GM21786 (cell line): ENCODE data around the gene SYNC.
"Not testable (repeated sequence)": the region's sequence is repeated elsewhere in the genome, so short reads cannot be mapped to it uniquely, and the experiment has no call there.

ENCODE experiments used
- ATAC-seq: cut with Tn5 transposase; IDR thresholded peaks from one replicate; pipeline ENCODE4 v1.9.1; 2021; ENCODE audit not compliant: unreplicated experiment

Gene SYNC

DNA sequence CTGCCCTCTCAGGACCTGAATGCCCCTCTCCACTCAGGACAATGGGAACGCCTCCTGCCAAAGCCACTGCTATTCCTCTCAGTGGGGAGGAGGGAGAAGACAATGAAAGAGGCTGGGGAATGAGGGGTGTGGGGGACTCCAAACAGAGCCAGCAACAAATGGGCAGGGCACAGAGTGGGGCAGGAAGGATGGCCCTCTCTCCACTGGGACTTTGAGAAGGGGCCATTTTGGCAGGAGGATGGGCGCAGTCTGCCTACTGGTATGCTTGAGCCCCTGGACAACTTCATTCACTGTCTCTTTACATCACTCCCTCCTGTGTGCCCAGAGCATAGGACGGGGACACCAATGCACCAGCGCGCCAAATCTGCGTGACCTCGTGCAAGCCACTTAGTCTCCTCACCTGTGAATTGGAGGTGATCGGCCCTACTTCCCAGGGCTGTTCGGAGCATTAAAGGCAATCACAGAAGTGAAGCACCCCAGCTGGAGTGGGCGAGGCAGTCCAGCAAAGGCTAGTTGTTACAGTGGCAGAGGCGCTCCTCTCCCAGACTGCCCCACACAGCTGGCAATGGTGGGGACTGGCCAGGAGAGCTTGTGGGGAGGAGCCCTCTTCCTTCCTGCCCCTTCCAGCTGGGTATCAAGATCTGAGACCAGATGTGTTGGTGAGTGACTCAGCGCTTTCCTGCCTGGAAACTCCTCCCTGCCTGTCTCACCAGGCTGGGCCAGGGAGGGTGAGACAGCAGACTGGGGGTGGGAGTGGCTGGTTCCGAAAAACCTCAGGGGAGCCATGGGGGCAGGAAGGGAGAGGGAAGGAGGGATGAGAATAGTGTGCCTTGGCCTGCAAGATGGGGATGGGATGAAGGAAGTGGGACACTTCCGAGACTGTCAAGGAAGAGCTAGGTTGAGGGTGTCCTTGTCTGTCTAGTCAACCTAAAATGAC lies 22.4 kb upstream of the SYNC start:
- no peak for ATAC-seq

GRCh38 chr1:32719681-32720275 lies 17.2 kb upstream of the SYNC start:
- ATAC-seq: no peak

DNA sequence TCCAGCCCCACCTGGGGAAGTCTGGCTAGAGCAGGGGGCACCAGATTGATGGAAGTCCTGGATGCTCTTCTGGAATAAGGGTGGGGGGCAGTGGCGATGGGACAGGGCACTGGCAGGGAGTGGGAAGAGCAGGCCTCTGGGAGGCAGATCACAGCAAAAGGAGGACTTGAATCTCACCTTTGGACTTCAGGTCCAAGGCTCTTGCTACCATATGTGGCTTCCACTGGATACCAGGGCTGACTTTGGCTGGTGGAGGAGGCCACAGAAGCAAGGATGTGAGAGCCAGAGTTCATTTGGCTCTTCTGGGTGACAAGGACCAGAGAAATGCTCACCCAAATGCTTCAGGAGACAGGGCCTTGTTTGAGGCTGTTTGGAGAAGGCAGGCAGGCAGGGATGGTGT lies 16.0 kb upstream of the SYNC start:
- ATAC-seq: no peak

GRCh38 chr1:32718036-32718435 lies 15.5 kb upstream of the SYNC start:
- ATAC-seq: no peak

DNA sequence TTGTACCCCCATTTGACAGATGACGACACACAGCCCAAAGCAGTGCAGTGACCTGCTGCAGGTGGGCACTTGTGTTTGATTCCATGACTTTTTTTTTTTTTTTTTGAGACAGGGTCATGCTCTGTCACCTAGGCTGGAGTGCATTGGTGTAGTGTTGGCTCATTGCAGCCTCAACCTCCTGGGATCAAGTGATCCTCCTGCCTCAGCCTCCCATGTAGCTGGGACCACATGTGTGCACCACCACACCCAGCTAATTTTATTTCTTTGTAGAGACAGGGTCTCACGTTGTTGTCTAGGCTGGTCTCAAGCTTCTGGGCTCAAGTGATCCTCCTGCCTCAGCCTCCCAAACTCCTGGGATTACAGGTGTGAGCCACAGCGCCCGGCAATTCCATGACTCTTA lies 14.9 kb upstream of the SYNC start:
- ATAC-seq: no peak

DNA sequence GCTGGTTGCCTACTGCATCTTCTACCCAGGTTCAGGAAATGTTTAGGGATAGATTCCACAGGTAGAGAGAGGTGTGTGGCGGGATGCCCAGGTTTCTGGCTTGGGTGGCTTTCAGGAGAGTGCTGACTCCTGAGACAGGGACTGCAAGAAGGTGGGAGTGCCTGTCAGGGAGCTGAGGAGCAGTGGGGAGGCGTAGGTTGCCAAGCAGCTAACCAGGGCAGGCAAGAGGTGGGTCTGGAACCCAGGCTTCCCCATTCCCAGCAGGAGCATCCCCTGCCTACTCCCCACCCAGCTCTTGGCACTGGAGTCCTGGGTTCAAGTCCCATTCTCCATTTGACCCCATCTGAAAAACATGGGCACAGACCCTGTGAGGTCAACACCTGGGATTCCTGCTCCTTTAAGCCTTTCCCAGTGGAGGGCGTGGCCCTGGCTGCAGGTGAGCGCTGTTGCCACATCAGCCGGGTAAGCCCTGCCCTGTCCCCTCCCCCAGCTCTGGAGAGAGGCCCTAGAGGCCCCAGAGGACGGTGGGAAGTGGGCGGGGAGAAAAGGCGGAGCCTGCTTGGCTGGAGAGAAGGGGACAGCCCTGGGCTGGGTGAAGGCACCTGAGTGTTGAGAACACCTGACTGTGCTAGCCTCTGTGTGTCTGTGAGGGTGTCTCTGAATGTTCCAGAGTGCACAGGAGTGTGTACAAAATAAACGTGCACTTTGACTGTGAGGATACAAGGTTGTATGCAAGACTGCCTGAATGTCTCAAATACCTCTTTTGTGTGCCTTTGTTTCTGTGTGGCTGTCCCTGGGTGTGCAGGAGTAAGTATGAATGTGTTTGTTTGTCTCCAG lies 14.0 kb upstream of the SYNC start:
- no peak for ATAC-seq

GRCh38 chr1:32715901-32716311 lies 13.3 kb upstream of the SYNC start:
- no peak for ATAC-seq

GRCh38 chr1:32714277-32714676 lies 11.7 kb upstream of the SYNC start:
- no peak for ATAC-seq

GRCh38 chr1:32713081-32713480 lies 10.5 kb upstream of the SYNC start:
- ATAC-seq: no peak

- not testable (repeated sequence) for ATAC-seq
Observed at GRCh38 chr1:32711221-32711620, 8.7 kb upstream of the SYNC start.

DNA sequence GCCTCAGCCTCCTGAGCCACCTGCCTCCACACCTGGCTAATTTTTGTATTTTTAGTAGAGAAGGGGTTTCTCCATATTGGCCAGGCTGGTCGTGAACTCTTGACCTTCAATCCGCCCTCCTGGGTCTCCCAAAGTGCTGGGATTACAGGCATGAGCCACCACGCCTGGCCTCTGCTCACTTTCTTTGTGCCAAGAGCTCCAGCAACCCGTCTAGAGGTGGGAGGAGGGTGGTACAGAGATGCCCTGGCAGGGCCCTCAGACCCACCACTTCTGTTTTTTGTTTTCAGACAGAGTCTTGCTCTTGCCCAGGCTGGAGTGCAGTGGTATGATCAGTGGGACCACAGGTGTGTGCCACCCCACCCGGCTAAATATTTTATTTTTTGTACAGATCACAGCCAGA lies 6.9 kb upstream of the SYNC start:
- no peak for ATAC-seq

DNA sequence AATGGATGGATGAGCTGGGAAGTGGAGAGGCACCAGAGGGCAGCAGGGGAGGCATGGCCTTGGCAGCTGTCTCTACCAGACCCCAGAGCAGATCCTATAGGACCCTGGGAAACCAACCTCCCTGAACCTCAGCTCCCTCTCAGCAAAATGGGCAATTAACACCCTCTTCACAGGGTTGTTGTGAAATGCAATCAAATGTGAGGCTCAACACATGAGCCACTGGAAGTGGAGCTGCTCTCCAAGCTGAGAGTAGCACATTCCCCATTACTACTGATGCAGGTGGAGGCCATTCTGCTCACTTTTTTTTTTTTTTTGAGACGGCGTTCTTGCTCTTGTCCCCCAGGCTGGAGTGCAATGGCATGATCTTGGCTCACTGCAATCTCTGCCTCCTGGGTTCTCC lies 6.5 kb upstream of the SYNC start:
- ATAC-seq: no peak

- no peak for ATAC-seq
Observed at GRCh38 chr1:32706491-32706890, 3.9 kb upstream of the SYNC start.

- ATAC-seq: no peak
Observed at GRCh38 chr1:32705516-32705915, 2.9 kb upstream of the SYNC start.

- no peak for ATAC-seq
Observed at GRCh38 chr1:32703479-32704291, 1.1 kb upstream of the SYNC start.

DNA sequence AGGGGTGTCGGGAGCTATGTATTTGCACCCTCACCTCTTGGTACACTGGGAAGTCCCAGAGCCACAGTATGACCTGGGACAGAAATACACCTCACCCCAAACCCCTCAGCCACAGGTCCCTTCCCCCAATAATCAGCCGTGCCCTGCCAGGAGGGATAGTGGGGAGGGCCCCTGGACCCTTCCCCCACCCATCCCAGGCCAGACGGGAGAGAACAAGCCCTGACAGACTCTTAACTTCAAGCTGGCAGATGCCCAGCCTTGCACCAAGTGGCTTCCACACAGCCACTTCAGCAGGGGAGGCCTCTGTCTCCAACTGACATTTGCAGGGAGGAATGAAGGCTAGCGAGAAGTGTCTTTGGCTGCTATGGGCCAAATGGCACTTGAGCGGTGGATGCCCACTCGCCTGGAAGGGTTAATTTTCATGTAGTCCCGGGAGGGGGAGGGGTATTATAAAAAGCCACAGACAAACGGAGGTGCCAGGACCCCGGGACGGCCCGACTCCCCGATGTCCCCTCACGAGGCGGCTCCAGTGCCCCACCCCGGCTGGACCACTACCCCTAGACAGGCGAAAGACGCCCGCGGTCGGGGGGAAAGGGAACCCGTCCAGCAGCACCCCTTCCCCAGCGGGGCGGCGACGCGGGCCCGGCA lies 495 bp downstream of the SYNC start:
- ATAC-seq: no peak

GRCh38 chr1:32701421-32701911 lies 1.1 kb downstream of the SYNC start:
- ATAC-seq: no peak

GRCh38 chr1:32696996-32697395 lies 5.6 kb downstream of the SYNC start:
- ATAC-seq: not testable (repeated sequence)

DNA sequence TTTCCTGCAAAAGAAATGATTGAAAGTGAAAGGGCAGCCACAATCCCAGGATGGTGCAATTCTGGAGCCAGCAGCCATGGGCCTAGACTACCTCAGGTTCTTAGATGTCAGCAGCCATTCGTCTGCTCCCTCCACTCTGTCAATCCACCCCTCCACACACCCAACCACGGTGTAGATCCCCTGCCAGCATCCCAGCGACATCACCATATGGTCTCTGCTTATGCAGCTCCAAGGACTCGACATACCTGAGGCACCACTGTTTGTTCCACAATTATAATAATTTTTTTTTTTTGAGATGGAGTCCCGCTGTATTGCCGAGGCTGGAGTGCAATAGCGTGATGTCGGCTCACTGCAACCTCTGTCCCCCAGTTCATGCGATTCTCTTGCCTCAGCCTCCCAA lies 6.5 kb downstream of the SYNC start:
- no peak for ATAC-seq
